ENCODE results near the gene LIMK1.
"Not testable (repeated sequence)": the region's sequence is repeated elsewhere in the genome, so short reads cannot be mapped to it uniquely, and the experiment has no call there.

The LIMK1 gene

DNA sequence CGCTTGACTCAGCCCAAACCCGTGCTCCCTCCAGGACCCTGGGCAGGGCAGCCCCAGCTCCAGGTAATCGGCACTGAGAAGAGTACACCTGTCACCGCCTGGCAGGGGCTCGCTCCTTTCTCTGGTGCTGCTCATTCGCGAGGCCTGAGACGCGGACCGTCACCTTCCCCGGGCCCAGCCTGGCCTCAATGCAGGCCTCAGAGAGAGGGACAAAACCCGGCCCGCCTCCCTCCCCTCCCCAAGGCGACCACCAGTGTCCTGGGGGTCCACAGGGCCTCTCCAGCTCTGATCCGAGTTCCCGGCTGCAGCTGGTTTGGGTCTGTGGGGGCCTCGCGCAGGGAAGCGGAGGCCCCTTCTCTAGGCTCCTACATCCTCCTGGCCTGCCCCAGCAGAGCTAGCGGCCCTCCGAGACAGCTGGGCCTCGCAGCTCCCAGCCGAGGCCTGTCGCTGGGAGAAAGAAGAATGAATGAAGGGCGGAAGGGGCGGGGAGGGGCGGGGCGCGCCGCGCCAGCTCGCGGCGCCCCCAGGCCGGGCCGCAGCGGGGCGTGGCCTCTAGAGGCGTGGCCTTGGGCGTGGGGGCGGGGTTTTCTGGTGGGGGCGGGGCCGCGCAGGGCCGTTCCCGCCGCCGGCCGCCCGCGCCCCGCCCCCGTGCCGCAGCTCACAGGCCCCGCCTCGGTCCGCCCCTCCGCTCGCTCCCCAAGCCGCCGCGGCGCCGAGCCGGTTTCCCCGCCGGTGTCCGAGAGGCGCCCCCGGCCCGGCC lies at the start of gene LIMK1:
LIMK1 (plus strand) TSS at position 688 of the 760 bp plus-strand sequence. CDS start 187 bp downstream, outside the sequence.
- peak; percentile 80 for DNase-seq (ENCODE audit: low read depth)

DNA sequence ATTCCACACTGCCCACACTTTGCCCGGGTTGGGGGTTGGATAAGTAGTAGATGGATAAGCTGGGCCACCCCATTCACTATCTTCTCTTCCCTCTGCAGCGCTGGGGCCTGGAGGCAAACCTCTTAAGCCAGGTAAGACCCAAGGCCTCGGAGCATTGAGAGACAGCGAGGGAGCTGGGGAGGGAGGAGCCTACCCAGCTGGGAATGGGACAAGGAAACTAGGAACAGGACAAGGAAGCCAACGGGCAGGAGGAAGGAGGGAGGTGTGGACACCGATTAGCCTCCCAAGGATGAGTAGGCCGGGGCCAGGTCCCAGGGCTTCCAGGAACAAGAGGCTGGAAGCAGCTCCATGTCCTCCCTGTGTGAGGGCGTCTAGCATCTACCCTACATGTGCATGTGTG lies 46.0 kb upstream of the LIMK1 start:
- DNase-seq (ENCODE audit: low read depth) = no peak

DNA sequence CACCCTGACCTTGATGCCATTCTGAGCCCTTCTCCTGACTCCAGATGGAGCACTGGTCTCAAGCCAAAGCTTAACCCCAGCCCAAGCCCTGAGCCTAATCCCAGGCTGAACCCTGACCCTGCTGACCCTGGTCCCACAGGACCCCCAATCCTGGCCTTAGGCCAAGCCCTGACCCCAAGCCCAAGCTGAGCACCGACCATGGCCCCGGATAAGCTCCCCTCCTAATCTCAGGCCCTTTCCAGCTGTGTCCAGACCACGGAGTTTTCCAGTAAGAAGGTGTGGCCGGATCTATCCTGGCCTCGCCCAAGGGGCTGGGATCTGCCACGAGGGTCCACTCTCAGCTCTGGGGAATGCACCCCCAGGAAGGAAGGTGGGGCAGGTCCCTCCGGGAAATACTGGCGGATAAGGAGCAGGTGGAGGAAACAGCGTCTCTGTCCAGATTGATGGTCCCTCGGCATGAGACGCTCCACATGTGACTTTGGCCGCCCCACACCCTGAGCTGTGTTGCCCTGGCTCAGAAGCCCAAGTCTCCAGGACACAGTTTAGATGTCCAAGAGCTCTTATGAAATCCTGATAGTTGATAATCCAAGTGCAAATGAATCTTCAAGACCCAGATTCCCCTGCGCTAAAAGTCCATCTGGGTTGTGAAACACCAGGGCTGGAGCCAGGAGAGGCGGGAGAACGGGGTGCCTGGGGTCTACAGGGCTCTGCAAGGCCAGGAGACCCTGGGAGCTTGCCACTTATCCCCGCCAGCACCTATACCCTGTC lies 45.2 kb upstream of the LIMK1 start:
- no peak for DNase-seq (ENCODE audit: low read depth)

DNA sequence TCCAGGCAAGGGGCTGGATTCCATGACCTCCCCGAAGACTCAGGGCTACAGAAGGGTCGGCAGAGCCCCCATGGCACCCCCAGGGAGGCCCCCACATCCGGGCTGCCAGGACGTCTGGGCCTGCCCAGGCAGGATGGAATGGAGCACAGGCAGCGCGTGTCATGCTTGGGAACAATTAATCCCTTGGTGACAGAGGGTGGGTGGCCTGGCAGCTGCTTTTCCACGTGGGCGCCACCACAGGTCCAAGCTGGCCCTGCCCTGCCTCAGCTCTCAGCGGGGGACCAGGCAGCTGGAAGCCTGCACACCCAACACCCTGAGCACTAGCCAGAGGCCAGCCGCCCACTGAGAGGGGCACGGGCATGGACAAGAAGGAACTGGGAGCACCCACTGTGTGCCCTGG lies 44.3 kb upstream of the LIMK1 start:
- DNase-seq (ENCODE audit: low read depth) = no peak

DNA sequence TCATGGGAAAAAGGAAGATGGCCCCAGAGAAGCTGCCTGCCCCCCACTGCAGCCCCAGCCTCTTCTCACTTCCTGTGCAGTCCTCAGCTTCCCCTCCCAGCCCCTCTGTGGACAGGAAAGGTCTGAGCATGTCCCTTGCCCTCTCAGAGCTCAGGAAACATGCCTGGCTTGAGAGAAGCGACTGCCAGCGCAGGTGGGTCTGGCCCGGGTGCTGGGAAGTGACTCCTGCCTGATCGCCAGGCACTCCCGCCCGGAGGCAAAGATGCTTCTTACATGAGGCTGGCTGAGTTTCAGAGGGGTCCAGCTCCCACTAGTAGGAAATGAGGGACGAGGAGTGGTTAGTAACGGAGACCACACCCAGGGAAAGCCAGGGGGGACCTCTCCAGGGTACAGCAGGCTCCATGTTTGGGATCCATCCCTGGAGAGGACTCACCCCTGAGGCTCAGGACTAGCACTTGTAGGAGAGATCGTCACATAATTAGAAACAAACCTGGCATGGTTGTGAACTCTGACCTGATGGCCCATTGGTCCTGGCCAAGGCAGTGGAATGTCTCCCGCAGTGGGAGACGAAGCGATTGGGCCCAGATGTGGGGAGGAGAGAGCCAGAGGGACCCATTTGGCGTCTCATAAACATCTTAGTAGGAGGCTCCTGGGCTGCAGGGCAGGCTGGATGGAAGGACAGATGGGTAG lies 43.4 kb upstream of the LIMK1 start:
- DNase-seq (ENCODE audit: low read depth) = no peak

DNA sequence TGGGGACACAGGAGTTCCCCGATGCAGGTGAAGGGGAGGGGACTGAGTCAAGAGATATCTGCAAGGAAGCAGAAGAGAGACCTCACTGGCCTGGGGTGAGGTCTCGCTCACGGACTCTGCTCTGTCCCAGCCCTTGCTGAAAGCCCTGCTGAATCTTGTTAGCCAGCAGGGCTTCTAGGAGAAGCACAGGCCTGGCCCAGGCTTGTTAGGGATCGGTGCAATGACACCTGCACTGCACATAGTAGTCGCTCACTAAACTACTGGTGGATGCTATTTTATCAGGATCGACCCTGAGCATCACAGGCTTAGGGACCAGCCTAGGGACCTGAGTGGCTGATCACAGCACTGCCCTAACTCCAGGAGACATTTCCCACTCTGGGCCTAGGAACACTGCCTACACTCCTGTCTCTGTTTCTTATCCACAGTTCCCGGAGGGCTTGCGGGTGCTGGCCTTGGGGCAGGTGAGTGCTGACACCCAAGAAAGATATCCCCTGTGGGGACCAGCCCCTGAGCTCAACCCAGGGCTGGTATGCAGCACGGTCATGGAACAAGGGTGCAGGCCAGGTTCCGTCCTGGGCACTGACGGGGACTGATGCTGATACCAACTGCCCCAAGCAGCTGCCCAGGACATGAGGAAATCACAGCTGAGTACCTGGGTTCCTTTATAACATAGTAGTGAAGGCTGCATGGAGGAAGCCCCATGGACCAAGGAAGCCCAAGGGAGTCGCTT lies 42.6 kb upstream of the LIMK1 start:
- DNase-seq (ENCODE audit: low read depth) = no peak

DNA sequence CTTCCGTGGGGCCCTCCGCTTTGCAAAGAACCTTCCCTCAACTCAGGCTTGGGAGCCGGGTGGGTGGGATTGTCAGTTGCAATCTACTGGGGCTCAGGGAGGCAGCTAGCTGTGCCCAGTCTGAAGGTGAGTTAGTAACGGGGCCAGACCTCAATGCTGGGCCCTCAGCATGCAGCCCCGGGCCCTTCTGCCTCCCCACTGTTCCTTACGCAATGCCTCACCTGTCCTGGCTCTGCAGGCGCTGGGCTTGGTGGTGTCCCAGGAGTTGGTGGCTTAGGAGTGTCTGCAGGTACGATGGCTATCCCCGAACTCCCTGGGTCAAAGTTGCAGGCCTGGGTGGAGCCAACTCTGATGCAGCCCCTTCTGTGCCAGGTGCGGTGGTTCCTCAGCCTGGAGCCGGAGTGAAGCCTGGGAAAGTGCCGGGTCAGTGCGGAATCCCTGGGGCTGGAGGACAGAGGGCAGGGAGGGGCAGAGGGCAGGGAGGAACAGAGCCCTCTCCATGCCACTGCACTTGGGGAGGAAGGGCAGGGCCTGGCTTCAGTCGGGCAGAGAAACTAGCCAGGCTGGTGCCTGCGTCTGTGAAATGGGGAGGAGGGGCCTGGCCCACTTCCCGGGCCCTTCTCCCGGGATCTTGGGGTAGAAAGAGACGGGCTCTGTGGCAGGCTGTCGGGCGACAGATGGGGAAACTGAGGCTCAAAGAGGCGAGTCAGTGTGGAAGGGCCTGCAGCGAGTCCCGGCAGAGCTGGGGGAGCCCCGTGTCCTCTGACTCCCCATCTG lies 40.7 kb upstream of the LIMK1 start:
- no peak for DNase-seq (ENCODE audit: low read depth)

DNA sequence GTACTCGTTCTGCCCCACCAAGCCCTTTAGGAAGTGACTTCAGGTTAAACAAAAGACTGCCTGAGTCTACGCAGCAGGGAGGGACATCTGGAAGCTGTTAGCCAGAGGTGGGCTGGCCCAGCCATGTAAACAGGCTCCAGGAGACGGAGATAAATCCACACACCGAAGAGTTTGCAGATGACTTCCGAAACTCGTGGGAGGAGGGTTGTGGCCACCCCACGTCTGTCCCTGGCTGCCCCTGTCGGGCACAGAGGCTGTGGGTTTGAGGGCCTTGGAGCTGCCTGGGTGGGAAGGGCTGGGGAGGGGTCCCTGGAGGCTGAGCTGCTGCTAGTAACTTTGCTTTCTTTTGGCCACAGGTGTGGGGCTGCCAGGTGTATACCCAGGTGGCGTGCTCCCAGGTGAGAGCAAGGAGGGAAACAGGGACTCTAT lies 40.1 kb upstream of the LIMK1 start:
- DNase-seq (ENCODE audit: low read depth) = no peak

DNA sequence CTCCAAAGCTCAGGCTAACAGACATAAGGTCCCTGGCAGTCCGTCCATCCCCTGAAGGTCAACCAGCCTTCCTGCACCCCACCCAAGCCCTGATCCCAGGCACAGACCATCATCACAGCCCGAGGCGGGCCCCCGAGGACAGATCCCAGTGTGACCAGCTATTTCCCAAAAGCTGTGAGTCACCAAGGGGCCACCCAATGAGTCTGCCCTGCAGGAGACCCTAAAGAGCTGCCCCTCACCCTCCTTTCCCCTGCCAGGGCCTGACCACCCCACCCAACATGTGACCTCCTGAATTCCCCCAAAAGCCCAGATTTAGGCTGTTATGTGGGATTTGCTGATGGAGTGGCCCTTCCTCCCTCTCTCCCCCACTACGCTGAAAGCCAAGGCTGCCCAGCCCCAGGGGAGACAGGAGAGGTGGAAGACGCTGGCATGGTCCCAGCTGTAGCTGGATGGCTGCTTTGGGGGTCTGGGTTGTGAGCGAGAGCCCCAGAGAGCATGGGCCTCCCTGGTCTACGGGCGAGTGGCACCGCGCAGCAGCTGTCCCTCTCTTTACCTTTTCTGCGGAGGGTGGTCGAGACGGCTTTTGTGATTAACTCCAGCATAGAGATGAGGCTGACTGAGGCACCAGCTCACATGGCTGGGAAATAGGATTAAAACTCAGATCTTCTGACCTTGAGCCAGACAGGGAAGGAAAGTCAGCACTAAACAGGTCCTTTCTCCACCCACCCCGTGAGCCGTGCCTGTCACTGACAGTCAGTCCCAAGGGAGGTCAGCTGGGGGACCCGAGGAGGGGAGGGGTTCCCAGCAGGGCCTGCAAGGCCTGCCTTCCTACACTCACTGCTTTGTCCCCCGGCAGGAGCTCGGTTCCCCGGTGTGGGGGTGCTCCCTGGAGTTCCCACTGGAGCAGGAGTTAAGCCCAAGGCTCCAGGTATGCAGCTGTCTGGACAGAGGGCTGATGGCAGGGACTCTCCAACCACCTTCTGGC lies 38.9 kb upstream of the LIMK1 start:
- no peak for DNase-seq (ENCODE audit: low read depth)

DNA sequence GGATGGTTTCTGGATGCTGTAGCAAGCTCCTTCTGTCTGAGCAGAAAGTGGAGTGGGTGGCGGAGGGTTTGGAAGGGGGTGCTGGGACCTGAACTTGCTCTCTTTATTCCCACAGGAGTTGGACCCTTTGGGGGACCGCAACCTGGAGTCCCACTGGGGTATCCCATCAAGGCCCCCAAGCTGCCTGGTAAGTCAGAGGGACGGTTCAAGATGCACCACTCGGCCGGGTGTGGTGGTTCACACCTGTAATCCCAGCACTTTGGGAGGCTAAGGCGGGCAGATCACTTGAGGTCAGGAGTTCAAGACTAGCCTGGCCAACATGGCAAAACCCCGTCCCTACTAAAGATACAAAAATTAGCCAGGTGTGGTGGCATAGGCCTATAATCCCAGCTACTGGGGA lies 37.0 kb upstream of the LIMK1 start:
- DNase-seq (ENCODE audit: low read depth) = not testable (repeated sequence)

DNA sequence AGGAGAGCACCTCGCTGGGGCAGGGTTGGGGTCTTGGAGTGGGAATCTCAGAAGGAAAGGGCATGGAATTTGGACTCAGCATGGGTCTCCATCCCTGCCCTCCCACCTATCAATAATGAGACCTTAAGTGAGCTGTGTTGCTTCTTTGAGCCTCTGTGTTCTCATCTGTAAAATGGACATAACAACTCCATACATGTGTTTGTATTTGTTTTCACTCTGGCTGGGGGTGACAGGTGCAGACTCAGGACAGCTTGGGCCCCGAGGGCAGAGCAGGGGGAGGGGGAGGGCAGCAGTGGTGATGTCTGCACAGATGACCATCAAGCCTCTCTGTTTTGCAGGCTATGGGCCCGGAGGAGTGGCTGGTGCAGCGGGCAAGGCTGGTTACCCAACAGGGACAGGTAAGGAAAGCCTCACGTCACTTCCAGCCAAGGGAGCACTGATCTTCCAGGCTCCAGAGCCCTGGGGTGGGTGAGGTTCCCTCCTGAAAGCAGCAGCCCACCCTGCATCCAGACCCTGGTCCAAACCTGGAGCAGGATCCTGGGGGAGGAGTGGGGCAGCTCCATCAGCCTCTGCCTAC lies 35.7 kb upstream of the LIMK1 start:
- no peak for DNase-seq (ENCODE audit: low read depth)

DNA sequence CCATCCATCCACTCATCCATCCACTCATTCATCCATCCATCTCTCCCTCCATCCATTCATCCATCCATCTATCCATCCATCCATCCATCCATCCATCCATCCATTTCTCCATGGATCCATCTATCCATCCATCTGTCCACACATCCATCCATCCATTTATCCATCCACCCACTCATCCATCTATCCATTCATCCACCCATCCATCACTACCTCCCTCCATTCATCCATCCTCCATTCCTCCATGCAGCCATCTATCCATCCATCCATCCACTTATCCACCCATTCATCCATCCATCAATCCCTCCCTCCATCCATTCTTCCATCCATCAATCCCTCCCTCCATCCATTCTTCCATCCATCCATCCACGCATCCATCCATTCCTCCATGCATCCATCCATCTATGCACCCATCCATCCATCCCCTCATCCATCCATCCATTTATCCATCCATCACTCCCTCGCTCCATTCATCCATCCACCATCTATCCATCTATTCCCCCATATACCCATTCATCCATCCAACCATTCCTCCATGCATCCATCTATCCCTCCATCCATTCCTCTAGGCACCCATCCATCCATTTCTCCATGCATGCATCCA lies 34.5 kb upstream of the LIMK1 start:
- DNase-seq (ENCODE audit: low read depth) = no peak

DNA sequence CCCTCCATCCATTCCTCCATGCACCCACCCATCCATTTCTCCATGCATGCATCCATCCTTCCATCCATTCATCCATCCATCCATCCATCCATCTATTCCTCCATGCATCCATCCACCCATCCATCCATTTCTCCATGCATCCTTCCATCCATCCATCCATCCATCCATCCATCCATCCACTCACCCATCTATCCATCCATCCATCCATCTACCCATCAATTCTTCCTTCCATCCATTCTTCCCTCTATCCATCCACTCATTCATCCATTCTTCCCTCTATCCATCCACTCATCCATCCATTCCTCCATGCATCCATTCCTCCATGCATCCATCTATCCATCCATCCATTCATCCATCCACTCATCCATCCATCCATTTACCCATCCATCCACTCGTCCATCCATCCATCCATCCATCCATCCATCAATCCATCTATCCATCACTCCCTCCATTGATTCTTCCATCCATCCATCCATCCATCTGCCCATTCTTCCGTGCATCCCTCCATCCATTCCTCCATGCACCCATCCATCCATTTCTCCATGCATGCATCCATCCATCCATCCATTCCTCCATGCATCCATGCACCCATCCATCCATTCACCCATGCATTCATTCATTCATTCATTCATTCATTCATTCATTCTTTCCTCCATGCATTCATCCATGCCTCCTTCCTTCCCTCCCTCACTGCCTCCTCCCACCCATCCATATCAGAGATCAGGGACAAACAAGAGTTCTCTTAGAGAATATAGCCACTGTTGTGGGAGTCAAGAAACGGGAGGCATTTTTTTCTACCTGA lies 33.4 kb upstream of the LIMK1 start:
- DNase-seq (ENCODE audit: low read depth) = no peak

DNA sequence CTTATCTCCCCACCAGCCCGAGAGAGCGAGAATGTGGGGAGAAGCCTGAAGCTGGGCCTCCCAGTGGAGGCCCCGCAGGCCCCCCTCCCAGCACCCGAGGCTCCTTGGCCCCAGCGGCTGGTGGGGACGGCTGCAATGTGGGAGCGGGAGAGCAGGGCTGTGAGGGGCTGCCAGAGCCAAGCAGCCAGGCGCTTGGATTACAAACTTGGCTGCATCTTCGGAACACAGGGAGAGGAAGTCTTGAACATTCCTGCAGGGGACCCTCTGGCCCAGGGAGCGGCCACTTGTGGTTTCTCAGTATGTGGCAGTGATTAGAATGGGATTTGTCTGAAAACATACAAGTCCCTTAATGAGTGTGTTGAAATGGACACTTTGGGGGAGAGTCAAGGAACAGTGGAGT lies 32.4 kb upstream of the LIMK1 start:
- DNase-seq (ENCODE audit: low read depth) = no peak

DNA sequence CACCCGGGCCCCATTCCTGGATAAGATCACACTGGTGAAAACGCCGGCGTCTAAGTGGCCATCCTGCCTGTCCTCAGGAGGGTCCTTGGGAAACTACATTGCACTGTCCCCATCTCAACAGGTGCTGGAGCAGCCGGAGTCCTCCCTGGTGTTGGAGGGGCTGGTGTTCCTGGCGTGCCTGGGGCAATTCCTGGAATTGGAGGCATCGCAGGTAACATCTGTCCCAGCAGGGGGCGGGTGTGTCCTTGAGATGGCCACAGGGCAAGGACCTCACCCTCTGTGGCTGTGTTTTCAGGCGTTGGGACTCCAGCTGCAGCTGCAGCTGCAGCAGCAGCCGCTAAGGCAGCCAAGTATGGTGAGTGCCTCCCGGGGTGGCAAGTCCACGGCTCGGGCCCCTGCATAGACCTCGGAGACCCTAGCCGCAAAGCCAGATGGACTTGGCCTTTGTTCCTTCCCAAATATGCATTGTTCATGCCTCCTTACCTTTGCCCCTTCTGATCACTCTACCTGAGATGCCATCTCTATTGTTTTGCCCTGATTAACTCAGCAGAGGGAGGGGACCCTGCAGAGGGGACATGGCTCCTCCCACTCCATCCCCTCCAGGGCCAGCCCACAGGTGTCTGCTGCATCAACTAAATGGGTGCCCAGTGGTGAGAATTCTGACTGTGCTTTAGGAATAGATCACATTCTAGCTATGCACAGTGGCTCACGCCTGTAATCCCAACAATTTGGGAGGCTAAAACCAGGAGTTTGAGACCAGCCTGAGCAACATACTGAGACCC lies 31.8 kb upstream of the LIMK1 start:
- no peak for DNase-seq (ENCODE audit: low read depth)

DNA sequence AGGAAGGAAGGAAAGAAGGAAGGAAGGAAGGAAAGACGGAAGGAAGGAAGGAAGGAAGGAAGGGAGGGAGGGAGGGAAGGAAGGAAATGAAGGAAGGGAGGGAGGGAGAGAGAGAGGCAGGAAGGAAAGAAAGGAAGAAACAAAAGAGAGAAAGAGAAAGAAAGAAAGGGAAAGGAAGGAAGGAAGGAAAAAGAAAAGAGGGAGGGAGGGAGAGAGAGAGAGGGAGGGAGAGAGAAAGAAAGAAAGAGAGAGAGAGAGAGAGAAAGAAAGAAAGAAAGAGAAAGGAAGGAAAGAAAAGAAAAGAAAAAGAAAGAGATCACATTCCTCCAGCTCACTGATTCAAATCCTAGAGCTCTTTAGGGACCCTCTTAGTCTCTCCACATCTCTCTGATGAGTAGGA lies 31.0 kb upstream of the LIMK1 start:
- DNase-seq (ENCODE audit: low read depth) = no peak

DNA sequence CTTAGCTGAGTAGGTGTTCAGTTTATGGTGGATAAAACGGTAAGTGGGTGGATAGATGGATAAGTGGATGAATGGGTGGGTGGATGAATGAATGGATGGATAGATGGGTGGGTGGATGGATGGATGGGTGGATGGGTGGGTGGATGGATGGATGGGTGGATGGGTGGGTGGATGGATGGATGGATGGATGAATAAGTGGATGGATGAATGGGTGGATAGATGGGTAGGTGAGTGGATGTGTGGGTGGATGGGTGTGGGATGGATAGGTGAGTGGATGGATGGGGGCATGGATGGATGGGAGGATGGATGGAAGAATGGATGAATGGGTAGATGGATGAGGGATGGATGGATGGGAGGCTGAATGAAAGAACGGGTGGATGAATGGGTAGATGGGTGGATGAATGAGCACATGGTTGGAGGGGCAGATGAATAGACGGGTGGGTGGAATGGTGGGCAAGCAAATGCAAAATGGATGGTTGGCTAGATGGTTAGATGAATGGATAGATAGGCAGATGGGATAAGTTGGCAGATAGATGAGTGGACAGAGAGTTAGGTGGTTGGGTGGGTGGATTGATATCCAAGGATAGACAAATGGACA lies 29.9 kb upstream of the LIMK1 start:
- DNase-seq (ENCODE audit: low read depth) = no peak
